ENCODE measurements around the gene UBE2H.
A peak's percentile ranks its signal among the peaks of the same experiment; 100 is the strongest.
"Not testable (repeated sequence)": the region's sequence is repeated elsewhere in the genome, so short reads cannot be mapped to it uniquely, and the experiment has no call there.

The UBE2H gene

GRCh38 chr7:129907122-129907736, 45.5 kb downstream of the UBE2H start:
- DNase-seq = no peak

- no peak for DNase-seq
Measured at GRCh38 chr7:129906700-129907099, 46.1 kb downstream of the UBE2H start.

- DNase-seq = no peak
Measured at GRCh38 chr7:129903935-129904334, 48.8 kb downstream of the UBE2H start.

GRCh38 chr7:129902788-129903422, 49.9 kb downstream of the UBE2H start:
- no peak for DNase-seq

GRCh38 chr7:129898502-129899160, 54.1 kb downstream of the UBE2H start:
- no peak for DNase-seq

- DNase-seq = no peak
Measured at GRCh38 chr7:129898007-129898406, 54.8 kb downstream of the UBE2H start.

- DNase-seq = no peak
Measured at GRCh38 chr7:129896568-129897382, 56.0 kb downstream of the UBE2H start.

GRCh38 chr7:129894184-129894583, 58.6 kb downstream of the UBE2H start:
- not testable (repeated sequence) for DNase-seq

GRCh38 chr7:129890090-129890489, 62.7 kb downstream of the UBE2H start:
- no peak for DNase-seq

GRCh38 chr7:129889133-129889844, 63.5 kb downstream of the UBE2H start:
- DNase-seq = peak; percentile 24

- no peak for DNase-seq
Measured at GRCh38 chr7:129887865-129888264, 64.9 kb downstream of the UBE2H start.

- no peak for DNase-seq
Measured at GRCh38 chr7:129886818-129887186, 66.0 kb downstream of the UBE2H start.

- DNase-seq = no peak
Measured at GRCh38 chr7:129886167-129886817, 66.5 kb downstream of the UBE2H start.

GRCh38 chr7:129884495-129884894, 68.3 kb downstream of the UBE2H start:
- DNase-seq = no peak

GRCh38 chr7:129883151-129883550, 69.6 kb downstream of the UBE2H start:
- DNase-seq = no peak

- no peak for DNase-seq
Measured at GRCh38 chr7:129882531-129882930, 70.2 kb downstream of the UBE2H start.

- no peak for DNase-seq
Measured at GRCh38 chr7:129877146-129877792, 75.5 kb downstream of the UBE2H start.

- no peak for DNase-seq
Measured at GRCh38 chr7:129875745-129876411, 76.9 kb downstream of the UBE2H start.

- DNase-seq = no peak
Measured at GRCh38 chr7:129875160-129875559, 77.6 kb downstream of the UBE2H start.

GRCh38 chr7:129874722-129875121, 78.0 kb downstream of the UBE2H start:
- no peak for DNase-seq

- DNase-seq = no peak
Measured at GRCh38 chr7:129872054-129872453, 80.7 kb downstream of the UBE2H start.
